Neural progenitor cell (in vitro differentiated cells): ENCODE results near the gene RCOR1. TPM values are rescaled to one million over a fixed set of nuclear protein-coding genes. Genes with fewer than 3 reads are reported as not detected.

Experiments
- DNase-seq: peaks from one replicate; pipeline ENCODE4 v3.0.0-alpha.2; 2016; ENCODE audit warnings: low spot score
- H2AFZ ChIP-seq: fragments of 200-600 bp; sonication (generic); replicated peaks from 2 replicates; pipeline ENCODE4 v1.6.1; 2016; ENCODE audit warnings: antibody characterized with exemption
- H3F3A ChIP-seq: fragments of 200-600 bp; sonication (generic); 2 replicates; pipeline ENCODE4 v1.6.1; 2016; ENCODE audit warnings: antibody characterized with exemption, low read depth
- H3K27ac ChIP-seq: fragments of 200-600 bp; sonication (generic); 2 replicates; pipeline ENCODE4 v1.5.1; 2016; ENCODE audit warnings: mild to moderate bottlenecking
- H3K27me3 ChIP-seq: fragments of 200-600 bp; sonication (generic); 2 replicates; pipeline ENCODE4 v1.6.1; 2016; ENCODE audit warnings: mild to moderate bottlenecking, moderate library complexity
- H3K36me3 ChIP-seq: fragments of 200-600 bp; sonication (generic); 2 replicates; pipeline ENCODE4 v1.5.1; 2016
- H3K4me1 ChIP-seq: fragments of 200-600 bp; sonication (generic); 2 replicates; pipeline ENCODE4 v1.6.1; 2016; ENCODE audit warnings: mixed run types
- H3K4me2 ChIP-seq: fragments of 200-600 bp; sonication (generic); 2 replicates; pipeline ENCODE4 v1.6.1; 2016
- H3K4me3 ChIP-seq: fragments of 200-600 bp; sonication (generic); 2 replicates; pipeline ENCODE4 v1.5.1; 2016
- H3K79me2 ChIP-seq: fragments of 200-600 bp; sonication (generic); 2 replicates; pipeline ENCODE4 v1.6.1; 2016; ENCODE audit warnings: low read depth
- H3K9ac ChIP-seq: fragments of 200-600 bp; sonication (generic); 2 replicates; pipeline ENCODE4 v1.6.1; 2016
- H3K9me3 ChIP-seq: fragments of 200-600 bp; sonication (generic); 2 replicates; pipeline ENCODE4 v1.5.1; 2016; ENCODE audit warnings: low read depth
- H4K20me1 ChIP-seq: fragments of 200-600 bp; sonication (generic); 2 replicates; pipeline ENCODE4 v1.6.1; 2016; ENCODE audit warnings: low read depth
- H3K27ac Mint-ChIP-seq: 3 replicates; pipeline ENCODE4 v1.8.0; 2021; ENCODE audit warnings: mixed read lengths
- H3K27me3 Mint-ChIP-seq: 2 replicates; pipeline ENCODE4 v1.8.0; 2022; ENCODE audit warnings: low read depth, mild to moderate bottlenecking, inconsistent platforms, moderate library complexity, mixed read lengths; ENCODE audit not compliant: insufficient read depth
- H3K36me3 Mint-ChIP-seq: 3 replicates; pipeline ENCODE4 v1.8.0; 2021; ENCODE audit warnings: mixed read lengths
- H3K4me1 Mint-ChIP-seq: 3 replicates; pipeline ENCODE4 v1.8.0; 2021; ENCODE audit warnings: mixed read lengths
- H3K4me3 Mint-ChIP-seq: 3 replicates; pipeline ENCODE4 v1.8.0; 2021; ENCODE audit warnings: mild to moderate bottlenecking, moderate library complexity, mixed read lengths
- H3K9me3 Mint-ChIP-seq: 3 replicates; pipeline ENCODE4 v1.8.0; 2020; ENCODE audit warnings: mixed read lengths
- EZH2 ChIP-seq: fragments of 200-600 bp; sonication (generic); IDR thresholded peaks from 2 replicates; pipeline ENCODE4 v1.6.1; 2017; ENCODE audit warnings: antibody characterized with exemption, mild to moderate bottlenecking, moderate library complexity
- EZH2phosphoT487 ChIP-seq: fragments of 200-600 bp; sonication (generic); IDR thresholded peaks from 2 replicates; pipeline ENCODE4 v1.6.1; 2017; ENCODE audit warnings: antibody characterized with exemption
- total RNA-seq: library from RNA; depleted of rRNA; stranded (reverse); fragments of >200 nt; gene quantifications from 2 replicates; pipeline ENCODE4 v1.2.3, GENCODE V29; 2015; ENCODE audit warnings: low replicate concordance
- TF ChIP-seq, protein P1 (sequence below): fragments of 200-600 bp; sonication (generic); IDR thresholded peaks from 2 replicates; pipeline ENCODE4 v1.5.1; 2017; ENCODE audit warnings: antibody characterized with exemption, mild to moderate bottlenecking

RCOR1 gene
- total RNA-seq, 1 donor from 2014 or later = 33.7 TPM

DNA sequence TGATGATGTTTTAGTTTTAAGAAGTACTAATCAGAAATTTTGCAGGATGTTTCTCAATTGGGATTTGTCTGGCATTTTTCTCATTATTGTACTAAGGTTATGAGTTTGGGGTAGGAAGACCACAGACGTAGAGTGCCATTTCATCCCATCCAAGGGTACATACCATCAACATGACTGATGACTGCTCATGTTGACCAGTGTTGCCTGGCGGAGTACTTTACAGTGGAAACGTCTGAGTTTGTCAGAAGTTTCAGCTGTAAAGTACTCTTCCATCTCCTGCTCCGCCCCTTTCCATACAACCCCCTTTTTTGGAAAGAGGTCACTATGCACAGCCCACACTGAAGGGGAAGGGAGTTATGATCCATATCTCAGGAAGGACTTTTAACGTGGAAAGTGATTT lies 74.2 kb downstream of the RCOR1 start:
- Histone ChIP-seq H3K4me2 (no peak overlapping the region), H3K79me2 (peaks cover 98% of the 10 kb centered on the region)

DNA sequence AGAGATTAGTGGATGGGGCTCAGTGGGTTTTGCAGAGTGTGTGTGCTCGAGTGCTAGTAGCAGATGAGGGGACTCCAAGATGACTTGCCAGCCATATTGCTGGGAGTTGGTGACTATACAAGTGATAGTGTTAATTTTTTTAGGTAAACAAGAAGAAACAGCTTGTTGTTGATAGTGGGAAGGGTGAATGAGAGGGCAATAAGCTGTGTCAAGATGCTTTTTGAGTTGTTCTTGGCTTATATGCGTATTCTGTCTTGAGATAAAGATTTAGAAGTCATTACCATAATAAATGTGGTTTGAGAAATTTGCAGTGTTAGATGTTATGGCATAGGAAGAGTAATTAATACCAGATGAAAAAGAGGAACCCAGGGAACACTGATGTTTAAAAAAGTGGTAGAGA lies 75.3 kb downstream of the RCOR1 start:
- no peak overlapping the region for H3K4me3 Mint-ChIP-seq

More for the DNA sequence above, 74.2 kb downstream of the RCOR1 start:
- H3K36me3 ChIP-seq = no peaks in the 10 kb centered on the region
- H3K9me3 ChIP-seq = no peaks in the 10 kb centered on the region
- Mint-ChIP-seq H3K27ac (no peak overlapping the region), H3K36me3 (peaks cover 1% of the 10 kb centered on the region), H3K27me3 (no peaks in the 10 kb centered on the region), H3K4me1 (peaks cover 10% of the 10 kb centered on the region), H3K9me3 (no peaks in the 10 kb centered on the region), H3K4me3 (no peak overlapping the region)
- H3K27ac ChIP-seq = no peak overlapping the region
- DNase-seq = no peak
- H2AFZ ChIP-seq = no peak overlapping the region
- no peak overlapping the region for H3K4me3 ChIP-seq
- no peak overlapping the region for H3K9ac ChIP-seq
- H3F3A ChIP-seq = peaks cover 13% of the 10 kb centered on the region
- H4K20me1 ChIP-seq = peaks cover 23% of the 10 kb centered on the region
- H3K4me1 ChIP-seq = peaks cover 35% of the 10 kb centered on the region
- TF ChIP-seq EZH2phosphoT487 = no peak
- TF ChIP-seq, protein P1, sequence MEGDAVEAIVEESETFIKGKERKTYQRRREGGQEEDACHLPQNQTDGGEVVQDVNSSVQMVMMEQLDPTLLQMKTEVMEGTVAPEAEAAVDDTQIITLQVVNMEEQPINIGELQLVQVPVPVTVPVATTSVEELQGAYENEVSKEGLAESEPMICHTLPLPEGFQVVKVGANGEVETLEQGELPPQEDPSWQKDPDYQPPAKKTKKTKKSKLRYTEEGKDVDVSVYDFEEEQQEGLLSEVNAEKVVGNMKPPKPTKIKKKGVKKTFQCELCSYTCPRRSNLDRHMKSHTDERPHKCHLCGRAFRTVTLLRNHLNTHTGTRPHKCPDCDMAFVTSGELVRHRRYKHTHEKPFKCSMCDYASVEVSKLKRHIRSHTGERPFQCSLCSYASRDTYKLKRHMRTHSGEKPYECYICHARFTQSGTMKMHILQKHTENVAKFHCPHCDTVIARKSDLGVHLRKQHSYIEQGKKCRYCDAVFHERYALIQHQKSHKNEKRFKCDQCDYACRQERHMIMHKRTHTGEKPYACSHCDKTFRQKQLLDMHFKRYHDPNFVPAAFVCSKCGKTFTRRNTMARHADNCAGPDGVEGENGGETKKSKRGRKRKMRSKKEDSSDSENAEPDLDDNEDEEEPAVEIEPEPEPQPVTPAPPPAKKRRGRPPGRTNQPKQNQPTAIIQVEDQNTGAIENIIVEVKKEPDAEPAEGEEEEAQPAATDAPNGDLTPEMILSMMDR = no peak
- TF ChIP-seq EZH2 = no peak
- no peaks in the 10 kb centered on the region for H3K27me3 ChIP-seq

DNA sequence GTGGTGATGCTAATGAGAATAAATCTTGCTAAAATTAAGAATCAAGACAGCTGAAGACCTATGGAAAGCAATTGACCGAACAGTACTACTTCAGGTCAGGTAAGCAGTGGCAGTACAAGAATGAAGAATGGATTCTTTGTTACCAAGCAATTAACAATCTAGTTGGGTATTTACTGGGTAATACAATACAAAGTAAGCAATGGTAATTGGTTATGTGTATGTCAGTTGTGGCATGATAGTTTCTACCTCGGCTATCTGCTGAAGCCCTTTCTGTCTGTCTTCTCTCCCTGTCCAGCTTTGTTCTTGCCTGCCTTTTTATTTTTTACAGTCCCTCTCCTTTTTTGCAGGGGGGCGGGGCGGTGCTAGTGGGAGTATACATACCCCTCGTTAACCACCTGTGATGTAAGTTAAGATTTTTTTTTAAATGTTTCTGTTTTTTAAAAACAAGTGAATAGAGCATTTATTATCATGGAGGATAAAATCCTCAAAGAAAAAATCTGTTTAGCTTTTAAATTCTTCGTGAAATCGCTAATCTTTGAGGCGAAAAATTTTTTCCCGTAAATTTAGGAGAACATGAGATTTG lies 75.9 kb downstream of the RCOR1 start:
- no peak overlapping the region for H2AFZ ChIP-seq
- peak overlapping the region; percentile 14 for H3K4me2 ChIP-seq
- peaks cover 8% of the 10 kb centered on the region for H3K36me3 Mint-ChIP-seq
- no peaks in the 10 kb centered on the region for H3K27me3 Mint-ChIP-seq
- H3K4me3 ChIP-seq = no peak overlapping the region
- peaks cover 92% of the 10 kb centered on the region for H3K79me2 ChIP-seq
- peaks cover 24% of the 10 kb centered on the region for H3K4me1 ChIP-seq
- H3K27ac ChIP-seq = no peak overlapping the region
- H3K4me1 Mint-ChIP-seq = peaks cover under 1% of the 10 kb centered on the region
- H3K4me3 Mint-ChIP-seq = no peak overlapping the region
- no peak overlapping the region for H3K27ac Mint-ChIP-seq
- H3K36me3 ChIP-seq = no peaks in the 10 kb centered on the region
- TF ChIP-seq, protein P1 = no peak
- H3F3A ChIP-seq = no peaks in the 10 kb centered on the region
- H3K9me3 ChIP-seq = no peaks in the 10 kb centered on the region
- H3K9me3 Mint-ChIP-seq = peaks cover 8% of the 10 kb centered on the region
- H3K27me3 ChIP-seq = no peaks in the 10 kb centered on the region
- H4K20me1 ChIP-seq = peaks cover 23% of the 10 kb centered on the region
- DNase-seq = no peak
- H3K9ac ChIP-seq = no peak overlapping the region

More for the DNA sequence above, 75.3 kb downstream of the RCOR1 start:
- DNase-seq = no peak
- H4K20me1 ChIP-seq = peaks cover 23% of the 10 kb centered on the region
- H3K36me3 Mint-ChIP-seq = peaks cover 5% of the 10 kb centered on the region
- H3K4me1 ChIP-seq = peaks cover 30% of the 10 kb centered on the region
- H3K9me3 Mint-ChIP-seq = peaks cover 4% of the 10 kb centered on the region
- H3K4me2 ChIP-seq = peak overlapping the region; percentile 14
- H3F3A ChIP-seq = peaks cover 3% of the 10 kb centered on the region
- H3K27ac Mint-ChIP-seq = no peak overlapping the region
- no peaks in the 10 kb centered on the region for H3K27me3 ChIP-seq
- H3K4me3 ChIP-seq = no peak overlapping the region
- no peaks in the 10 kb centered on the region for H3K27me3 Mint-ChIP-seq
- peaks cover 97% of the 10 kb centered on the region for H3K79me2 ChIP-seq
- peaks cover 6% of the 10 kb centered on the region for H3K4me1 Mint-ChIP-seq
- H3K9me3 ChIP-seq = no peaks in the 10 kb centered on the region
- no peak overlapping the region for H2AFZ ChIP-seq
- no peak overlapping the region for H3K27ac ChIP-seq
- TF ChIP-seq EZH2phosphoT487 (no peak), EZH2 (no peak)
- TF ChIP-seq, protein P1 = no peak
- no peaks in the 10 kb centered on the region for H3K36me3 ChIP-seq
- no peak overlapping the region for H3K9ac ChIP-seq
